ENCODE measurements around the gene GTF3C5.
"Not testable (repeated sequence)": the region's sequence is repeated elsewhere in the genome, so short reads cannot be mapped to it uniquely, and the experiment has no call there.

Gene GTF3C5

DNA sequence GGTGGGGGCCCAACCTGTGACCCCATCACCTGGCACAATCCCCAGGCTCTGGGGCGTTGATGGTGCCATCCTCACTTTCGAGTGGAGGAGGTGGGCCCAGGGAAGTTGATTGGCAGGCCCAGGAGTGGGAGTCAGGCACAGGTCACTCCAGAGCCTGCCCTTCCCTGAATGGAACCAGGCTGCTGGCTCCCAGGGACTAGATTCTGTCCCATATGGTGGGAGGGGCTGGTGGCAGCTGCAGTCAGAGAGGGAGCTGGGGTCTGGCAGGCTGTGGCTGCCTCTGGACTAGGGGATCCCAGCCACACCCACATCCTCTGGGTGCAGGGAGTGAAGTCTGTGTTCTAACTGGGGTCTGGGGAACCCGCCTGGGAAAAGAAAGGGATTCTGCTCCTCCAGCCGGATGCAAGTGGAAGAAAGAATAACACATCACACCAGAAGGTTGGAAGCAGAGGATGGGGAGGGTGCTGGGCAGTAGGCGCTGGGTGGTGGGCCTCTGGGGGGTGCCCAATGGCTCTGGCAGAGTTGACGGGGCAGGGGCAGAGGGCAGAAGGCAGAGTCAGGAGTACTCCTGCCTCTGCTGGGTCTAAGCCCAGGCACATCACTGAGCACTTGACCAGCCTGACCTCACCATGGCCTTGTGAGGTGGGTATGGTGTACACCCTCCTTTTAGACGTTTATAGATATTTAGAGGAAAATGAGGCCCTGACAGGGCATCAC, 56.8 kb downstream of the GTF3C5 start:
- H3K4me3 ChIP-seq (ENCODE audit: low read depth, low read length): no peak overlapping the region

DNA sequence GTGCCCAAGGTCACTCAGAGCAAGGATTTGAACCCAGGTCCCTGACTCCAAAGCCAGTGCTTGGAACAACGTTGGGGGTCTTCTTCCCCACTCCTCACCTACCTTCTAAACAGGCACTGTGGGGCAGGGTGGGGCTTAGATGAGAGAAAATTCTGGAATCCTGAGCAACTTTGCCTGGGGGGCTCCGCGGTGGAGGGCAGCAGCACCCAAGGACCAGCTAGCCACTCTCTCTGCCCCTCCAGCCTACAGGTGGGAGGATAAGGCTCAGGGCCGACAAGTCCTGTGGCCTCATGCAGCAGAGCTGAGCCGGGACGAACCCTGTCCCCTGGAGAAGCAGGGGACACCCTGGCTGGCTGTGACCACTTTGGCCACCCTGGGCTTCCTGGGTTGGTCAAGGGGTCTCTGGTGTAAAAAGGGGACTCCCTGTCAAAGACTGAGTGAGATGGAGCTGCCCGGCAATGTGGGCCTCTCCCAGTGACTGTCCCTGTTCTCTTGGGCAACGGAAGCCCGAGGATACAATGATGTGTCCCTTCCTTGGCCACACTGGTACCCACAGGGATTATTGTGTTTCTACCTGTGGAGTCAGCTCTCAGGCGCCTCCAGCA, 57.5 kb downstream of the GTF3C5 start:
- H3K4me3 ChIP-seq (ENCODE audit: low read depth, low read length): no peak overlapping the region

DNA sequence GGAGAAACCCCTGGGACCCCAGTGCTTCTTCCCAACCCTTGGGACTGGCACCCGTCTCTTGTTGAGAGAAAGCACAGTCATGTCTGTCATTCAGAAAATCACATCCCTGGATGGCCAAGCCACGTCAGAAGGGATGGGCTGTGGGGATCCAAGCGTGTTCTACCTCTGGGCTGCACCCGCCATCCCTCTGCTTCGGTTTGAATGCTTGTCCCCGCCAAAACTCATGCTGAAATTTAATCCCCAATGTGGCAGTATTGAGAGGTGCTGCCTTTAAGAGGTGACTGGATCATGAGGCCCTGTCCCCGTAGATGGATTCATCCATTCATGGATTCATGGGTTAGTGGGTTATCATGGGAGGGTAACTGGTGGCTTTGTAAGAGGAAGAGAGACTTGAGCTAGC, 58.0 kb downstream of the GTF3C5 start:
- H3K4me3 ChIP-seq (ENCODE audit: low read depth, low read length): no peak overlapping the region

DNA sequence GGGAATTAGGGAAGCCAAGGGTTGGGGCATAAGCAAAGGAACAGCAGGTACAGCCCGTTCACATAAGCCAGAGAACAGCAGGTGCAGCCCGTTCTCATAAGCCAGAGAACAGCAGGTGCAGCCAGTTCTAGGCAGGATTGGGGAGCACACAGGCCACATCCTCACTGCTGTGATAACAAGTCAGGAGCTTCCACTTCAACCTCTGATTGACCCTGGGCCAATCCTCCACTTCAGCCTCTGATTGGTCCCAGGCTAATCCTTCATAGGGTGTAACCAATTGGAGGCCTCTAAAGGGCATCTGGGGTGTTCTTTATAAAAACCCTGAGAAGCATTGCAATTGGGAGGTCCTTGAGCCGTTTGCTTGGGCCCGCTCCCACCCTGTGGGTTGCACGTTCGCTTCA, 58.5 kb downstream of the GTF3C5 start:
- no peak overlapping the region for H3K4me3 ChIP-seq (ENCODE audit: low read depth, low read length)

DNA sequence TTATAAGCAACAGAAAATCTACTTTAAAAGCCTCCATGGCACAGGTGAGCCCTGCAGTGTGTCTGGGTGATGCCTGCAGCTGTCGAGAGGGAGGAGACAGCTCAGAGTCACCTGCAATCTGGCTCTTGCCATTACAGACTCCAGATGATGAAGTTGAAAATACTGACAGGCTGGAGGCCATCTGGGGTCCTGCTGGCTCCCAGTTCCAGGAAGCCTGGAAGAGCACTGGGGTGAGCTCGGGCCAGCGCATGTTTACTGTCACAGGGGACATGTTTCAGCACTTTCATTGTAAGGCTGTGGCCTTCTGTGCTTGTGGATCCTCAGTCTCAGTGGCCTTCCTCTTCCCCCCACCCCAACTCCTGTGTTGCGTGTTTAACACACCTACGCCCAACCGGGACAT, 59.4 kb downstream of the GTF3C5 start:
- no peak overlapping the region for H3K4me3 ChIP-seq (ENCODE audit: low read depth, low read length)

DNA sequence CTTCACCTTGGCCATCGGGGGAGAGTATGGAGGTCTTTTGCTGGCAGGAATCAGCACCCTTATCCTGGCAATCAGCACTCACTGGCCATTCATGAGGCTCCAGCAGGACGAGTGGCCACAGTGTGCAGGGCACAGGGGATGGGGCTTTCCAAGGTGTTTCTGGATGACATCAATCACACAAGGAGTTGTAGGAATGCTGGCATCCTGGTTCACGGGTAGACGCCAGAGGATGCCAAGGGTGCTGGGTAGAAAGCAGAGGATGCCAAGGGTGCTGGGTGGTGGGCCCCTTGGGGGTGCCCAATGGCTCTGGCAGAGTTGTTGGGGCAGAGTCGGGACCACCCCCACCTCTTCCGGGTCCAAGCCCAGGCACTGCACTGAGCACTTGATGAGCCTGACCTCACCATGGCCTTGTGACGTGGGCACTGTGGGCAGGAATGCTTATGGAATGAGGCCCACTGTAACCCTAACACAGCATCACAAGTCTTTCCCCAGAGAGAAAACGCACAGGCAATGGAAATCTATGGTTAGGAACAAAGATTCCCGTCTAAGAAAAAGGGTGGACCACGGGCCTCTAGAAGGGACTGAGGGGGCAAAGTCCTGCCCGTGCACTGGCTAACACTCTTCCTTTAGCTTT, 60.1 kb downstream of the GTF3C5 start:
- no peak overlapping the region for H3K4me3 ChIP-seq (ENCODE audit: low read depth, low read length)

DNA sequence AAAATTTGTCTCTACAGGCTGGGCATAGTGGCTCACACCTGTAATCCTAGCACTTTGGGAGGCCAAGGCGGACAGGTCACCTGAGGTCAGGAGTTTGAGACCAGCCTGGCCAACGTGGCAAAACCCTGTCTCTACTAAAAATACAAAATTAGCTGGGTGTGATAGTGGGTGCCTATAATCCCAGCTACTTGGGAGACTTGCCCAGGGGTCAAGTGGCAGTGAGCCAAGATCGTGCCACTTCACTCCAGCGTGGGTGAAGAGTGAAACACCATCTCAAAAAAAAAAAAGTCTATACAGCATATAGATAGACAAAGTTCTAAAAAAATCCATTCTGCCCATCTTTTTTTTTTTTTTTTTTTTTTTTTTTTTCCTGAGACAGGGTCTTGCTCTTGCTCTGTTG, 63.6 kb downstream of the GTF3C5 start:
- H3K4me3 ChIP-seq (ENCODE audit: low read depth, low read length): not testable (repeated sequence)

DNA sequence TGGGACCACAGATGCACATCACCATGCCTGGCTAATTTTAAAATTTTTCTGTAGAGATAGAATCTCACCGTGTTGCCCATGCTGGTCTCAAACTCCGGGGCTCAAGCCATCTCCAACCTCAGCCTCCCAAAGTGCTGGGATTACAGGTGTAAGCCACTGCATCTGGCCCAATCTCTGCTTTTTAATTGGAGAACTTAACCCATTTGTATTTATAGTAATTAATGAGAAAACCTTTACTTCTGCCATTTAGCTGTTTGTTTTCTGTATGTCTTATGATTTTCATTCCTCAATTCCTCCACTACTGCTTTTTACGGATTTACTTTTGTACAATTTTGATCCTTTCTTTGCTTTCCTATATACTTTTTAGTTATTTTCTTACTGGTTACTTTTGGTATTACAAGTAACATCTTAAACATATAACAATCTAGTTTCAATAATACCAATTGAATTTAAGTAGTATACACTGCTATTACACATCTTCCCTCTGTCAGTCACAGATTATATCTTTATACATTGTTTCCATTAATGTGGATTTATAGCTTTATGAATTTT, 64.1 kb downstream of the GTF3C5 start:
- H3K4me3 ChIP-seq (ENCODE audit: low read depth, low read length): no peak overlapping the region

DNA sequence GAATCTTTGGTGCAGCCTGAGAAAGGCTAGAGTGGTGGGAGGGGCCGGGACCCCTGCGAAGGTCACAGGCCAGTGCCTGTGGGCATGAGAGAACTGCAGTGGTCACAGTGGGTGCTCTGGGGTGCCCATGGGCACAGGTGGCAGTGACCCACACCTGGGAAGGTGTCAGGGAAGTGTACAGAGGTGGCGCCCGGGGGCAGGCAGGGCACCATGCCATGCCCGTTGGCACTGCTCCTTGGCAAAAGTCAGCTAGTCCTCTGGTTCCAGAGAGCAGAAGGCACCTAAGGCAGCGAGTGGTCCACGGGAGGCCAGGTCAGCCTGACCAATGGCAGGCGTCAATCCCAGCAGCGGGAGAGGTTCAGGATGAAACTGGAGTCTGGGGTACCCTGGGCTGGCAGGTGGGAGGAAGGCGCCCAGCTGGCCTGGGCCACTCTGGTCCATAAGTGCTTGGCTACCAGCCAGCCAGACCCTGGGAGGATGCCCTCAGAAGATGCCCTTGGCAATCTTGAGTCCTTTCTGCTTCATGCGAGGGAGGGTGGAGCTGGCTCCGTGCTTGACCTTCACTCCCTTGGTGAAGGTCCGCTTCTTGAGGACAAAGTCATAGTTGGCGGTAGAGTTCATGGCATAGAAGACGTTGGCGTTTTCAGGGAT, 67.4 kb downstream of the GTF3C5 start:
- H3K4me3 ChIP-seq (ENCODE audit: low read depth, low read length): no peak overlapping the region

DNA sequence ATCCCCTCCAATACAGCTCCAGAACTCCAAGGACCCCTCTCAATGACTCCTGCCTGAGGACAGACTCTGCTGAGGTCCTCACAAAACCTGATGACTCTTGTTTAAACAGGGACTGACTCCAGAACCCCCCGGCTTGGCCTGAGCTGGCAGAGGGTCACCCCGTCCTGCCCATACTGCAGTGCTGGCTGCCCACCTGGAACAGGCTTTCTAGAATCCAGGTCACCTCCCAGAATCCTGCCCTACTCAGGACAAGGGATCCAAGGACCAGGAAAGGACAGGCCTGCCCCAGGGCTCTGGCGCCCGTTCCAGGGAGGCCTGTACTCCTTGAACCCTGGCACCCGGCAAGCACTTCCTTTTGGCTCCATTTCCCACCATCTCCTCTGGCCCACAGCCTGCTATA, 68.1 kb downstream of the GTF3C5 start:
- no peak overlapping the region for H3K4me3 ChIP-seq (ENCODE audit: low read depth, low read length)

DNA sequence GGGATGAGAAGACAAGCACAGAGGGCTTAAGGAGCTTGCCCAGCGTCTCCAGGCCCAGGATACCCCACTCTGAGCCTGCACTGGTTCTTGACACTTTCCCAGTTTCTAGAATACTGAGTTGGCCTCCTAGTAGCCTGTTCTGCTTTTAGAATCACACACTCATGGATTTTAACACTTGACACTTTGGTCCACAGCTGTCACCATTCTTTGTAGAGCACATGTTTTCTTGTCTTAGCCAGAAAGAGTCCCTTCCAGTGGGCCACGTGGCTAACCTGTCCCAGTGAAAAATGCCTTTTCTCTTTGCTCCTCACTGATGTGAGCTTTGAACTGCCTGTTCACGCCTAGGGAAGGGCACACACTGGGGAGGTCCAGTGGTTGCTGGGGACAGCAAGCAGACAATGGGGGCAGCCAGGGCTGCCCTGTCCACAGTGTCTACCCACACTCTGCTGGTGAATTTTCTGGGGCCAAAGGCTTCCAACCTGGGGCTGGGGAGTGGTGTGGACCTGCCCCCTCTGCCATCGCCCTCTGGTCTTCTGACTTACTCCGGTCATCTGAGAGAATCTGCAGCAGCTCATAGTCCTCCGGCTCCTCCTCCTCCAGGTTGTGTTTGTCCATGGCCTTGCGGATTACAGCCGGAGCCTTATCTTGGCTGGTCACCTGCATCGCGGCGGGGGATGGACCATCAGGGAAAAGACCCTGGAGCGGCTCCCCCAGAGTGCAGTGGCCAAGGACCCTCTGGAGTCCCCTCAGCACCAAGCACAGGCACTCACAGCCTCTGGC, 69.1 kb downstream of the GTF3C5 start:
- H3K4me3 ChIP-seq (ENCODE audit: low read depth, low read length): no peak overlapping the region

DNA sequence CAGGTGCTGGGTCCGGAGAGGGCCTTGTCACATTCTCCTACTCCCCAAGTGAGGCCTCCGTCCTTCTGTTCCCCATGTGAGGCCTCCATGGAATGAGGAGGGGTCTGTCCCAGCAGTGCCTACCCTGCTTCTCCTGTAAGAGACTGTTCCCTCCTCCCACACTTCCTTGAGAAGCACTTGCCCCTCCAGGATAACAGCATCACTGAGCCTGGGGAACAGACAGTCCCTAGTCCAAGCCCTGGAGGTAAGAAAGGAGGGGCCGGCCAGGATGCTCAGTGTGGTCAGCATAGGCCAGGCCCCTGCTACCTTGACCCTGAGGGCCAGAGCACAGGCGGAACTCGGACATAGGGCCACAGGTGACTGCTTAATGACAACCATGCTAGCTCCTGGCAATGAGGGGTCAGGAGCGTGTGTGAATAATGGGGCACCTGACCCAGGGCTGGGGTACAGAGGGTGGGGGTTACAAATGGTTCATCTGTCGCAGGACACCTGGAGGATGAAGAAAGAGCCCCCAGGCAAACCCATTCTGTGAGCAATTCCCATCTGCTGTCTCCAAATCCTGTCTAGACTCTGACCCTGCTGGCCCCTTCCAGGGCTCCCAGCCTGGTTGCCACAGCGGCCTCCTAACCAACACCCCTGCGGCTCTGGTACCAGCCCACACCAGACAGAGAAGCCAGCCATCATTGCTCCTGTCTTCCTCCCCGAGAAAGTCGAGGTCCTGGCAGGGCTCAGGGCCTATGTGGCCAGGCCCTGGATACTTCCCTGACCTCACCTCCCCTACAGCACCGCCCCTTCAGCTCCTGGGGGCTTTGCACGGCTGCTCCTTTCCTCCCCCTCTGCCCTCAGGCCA, 69.9 kb downstream of the GTF3C5 start:
- H3K4me3 ChIP-seq (ENCODE audit: low read depth, low read length): no peak overlapping the region

DNA sequence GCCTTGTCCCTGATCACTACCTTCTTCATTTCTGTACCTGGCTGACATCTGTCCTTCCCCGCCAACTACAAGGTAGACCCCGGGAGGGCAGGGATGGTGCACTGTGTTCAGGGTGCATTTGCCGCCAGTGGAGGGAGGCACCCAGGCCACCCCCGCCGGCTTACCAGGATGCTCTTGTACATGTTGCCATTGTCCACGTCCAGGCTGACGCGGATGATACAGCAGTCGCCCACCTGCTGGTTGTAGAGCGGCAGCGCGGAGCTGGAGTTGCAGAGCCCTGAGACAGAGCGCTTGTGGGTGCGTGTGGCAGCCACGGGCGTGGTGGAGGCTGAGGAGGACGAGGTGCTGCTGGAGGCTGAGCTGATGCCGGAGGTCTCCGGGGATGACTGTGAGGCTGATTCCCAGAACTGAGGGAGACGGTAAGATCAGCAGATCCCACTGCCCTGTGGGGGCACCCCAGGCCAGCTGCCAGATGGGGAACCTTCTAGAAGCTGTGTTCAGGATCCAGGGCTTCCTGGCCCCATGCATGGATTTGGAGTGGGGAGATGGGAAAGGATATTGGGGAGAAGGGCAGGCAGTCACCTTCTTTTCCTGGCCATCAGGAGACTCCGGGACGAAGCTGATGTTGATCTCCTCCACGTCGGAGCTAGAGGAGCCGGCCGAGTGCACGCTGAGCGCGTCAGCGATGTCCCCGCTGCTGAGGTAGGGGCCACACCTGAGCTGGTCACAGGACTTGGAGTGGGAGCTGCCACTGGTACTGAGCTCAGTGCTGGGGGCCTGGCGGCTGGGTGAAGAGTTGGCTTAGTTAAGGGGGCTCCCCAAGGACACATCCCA, 70.8 kb downstream of the GTF3C5 start:
- H3K4me3 ChIP-seq (ENCODE audit: low read depth, low read length): no peak overlapping the region

DNA sequence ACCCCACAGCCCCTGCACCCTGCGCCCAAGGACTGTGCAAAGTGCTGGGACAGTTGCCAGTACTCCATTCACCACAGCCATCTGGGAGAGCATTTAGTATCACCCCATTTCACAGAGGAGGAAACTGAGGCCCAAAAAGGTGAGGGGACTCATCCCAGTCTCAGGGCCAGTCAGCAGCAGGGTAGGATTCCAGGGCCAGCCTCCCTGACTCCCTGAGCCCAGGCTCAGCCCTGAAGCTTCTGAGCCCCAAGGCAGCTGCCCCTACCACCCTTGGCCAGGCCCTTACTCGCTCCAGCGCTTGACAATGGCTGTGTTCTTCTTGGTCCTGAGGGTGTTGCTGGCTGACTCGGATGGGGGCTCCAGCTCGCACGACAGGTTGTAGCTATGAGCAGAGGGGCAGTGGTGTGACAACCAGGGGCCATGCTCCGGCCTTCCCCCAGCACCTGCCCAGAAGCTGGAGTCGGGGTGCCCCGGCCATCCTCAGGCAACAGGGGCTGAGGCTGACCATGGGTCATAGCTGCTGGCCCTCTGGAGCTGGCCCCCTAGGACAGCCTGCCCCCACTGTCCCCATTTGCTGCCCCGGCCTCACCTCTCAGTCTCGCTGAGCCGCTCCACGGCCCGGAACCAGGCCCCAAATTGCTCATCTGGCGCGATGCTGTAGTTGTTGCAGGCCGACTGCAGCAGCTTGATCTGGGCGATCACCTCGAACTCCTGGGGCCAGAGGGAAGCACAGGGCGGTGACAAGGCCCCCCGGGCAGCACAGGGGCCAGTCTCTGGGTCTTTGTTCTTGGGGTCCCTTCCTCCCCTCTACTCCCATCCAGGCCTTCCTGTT, 71.6 kb downstream of the GTF3C5 start:
- no peak overlapping the region for H3K4me3 ChIP-seq (ENCODE audit: low read depth, low read length)

DNA sequence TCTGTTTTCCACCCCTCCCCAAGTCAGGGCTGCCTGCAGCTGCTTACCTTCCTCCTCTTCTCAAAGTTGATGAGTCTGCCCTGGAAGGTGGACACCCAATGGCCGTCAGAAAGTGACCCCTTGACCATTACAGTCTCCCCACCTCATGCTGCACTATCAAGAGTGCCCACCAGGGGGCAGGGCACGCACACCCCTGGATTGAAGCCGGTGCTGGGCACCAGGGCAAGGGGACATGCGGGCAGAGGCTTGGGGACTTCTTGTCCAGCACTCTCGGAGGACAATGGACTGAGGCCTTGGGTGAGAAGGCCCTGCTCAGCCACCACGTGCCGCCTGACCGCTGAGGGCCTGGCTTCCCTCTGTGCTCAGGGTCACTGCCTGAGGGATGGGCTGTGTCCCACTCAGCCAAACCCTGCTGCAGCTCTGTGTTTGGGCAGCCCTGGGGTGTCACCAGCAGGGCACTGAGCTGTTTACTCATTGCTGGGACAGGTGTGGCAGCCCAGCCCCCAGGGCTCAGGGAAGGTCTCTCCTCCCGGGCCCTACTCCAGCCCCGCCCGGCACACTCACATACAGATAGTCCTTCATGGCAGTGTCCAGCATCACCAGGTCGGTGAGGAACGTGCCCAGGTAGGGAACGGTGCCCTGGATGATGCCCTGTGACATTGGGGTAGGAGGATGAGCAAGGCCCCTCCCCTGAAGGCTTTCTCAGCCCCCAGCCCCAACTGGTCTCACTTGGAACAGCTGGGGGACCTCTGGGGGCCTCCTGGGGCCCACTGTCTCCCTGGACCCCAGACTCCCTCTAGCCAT, 72.6 kb downstream of the GTF3C5 start:
- H3K4me3 ChIP-seq (ENCODE audit: low read depth, low read length): no peak overlapping the region

DNA sequence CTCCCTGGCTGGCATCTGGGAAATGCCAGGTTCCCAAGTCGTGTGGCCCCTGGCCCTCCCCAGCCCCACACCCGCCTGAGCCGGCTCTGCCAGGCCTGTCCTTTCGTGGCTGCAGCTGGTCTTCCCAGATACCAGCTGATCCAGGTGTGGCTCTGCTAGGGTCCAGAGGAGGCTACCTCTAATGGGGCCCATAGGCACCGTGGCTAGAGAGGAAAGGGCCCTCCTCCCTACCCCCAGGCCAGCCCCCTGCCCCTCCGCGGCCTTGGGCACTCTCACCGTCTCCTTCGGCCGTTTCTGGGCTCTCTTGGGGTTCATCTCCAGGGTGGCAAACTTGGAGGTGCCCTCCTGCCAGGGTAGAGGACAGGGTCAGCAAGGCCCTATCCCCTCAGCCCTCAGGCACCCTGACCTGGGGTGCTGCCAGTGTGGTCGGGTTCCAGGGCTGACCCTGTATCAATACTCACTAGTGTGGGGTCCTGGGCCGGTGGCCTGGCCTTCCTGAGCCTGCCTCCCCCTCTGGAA, 73.2 kb downstream of the GTF3C5 start:
- H3K4me3 ChIP-seq (ENCODE audit: low read depth, low read length): no peak overlapping the region

Data from iPS-11a (cell line).